ENCODE results near the gene OPCML.

Gene OPCML

DNA sequence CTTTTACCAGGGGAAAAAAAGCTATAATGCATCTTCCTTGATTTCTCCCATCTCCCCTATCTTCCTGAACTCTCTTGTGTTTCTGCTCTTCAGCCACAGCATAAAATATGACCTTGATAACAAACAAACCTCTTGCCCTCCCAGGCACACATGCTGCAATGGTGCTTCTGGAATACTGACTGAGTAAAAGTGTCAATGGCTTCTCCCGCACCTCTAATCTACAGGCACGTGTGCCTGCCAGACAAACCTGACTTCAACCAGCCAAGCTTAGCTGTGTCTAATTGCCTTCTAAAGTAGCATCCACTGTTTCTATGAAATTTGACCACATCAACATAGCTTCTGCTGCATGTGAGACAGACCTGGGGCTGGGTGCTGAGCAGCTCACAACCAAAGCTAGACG lies 12.7 kb downstream of the OPCML start:
- H3K27me3 ChIP-seq (ENCODE audit: insufficient read depth, poor library complexity, severe bottlenecking) = no peaks in the 10 kb centered on the region
- no peak overlapping the region for H3K27ac ChIP-seq (replicated peaks)
- no peak for DNase-seq (ENCODE audit: low read depth in 1 of 2, low spot score in 1 of 2)
- TF ChIP-seq POLR2AphosphoS5 (IDR thresholded peaks at IDR 0.05; ENCODE audit: low read depth) (no peak), GABPA (IDR thresholded peaks at IDR 0.05; ENCODE audit: low read depth) (no peak), SPI1 (IDR thresholded peaks at IDR 0.05; ENCODE audit: borderline replicate concordance, low read depth) (no peak)
- TF ChIP-seq, protein P1, sequence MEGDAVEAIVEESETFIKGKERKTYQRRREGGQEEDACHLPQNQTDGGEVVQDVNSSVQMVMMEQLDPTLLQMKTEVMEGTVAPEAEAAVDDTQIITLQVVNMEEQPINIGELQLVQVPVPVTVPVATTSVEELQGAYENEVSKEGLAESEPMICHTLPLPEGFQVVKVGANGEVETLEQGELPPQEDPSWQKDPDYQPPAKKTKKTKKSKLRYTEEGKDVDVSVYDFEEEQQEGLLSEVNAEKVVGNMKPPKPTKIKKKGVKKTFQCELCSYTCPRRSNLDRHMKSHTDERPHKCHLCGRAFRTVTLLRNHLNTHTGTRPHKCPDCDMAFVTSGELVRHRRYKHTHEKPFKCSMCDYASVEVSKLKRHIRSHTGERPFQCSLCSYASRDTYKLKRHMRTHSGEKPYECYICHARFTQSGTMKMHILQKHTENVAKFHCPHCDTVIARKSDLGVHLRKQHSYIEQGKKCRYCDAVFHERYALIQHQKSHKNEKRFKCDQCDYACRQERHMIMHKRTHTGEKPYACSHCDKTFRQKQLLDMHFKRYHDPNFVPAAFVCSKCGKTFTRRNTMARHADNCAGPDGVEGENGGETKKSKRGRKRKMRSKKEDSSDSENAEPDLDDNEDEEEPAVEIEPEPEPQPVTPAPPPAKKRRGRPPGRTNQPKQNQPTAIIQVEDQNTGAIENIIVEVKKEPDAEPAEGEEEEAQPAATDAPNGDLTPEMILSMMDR (IDR thresholded peaks at IDR 0.05; ENCODE audit: insufficient read depth, low read length) = no peak
- TF ChIP-seq, protein P2, sequence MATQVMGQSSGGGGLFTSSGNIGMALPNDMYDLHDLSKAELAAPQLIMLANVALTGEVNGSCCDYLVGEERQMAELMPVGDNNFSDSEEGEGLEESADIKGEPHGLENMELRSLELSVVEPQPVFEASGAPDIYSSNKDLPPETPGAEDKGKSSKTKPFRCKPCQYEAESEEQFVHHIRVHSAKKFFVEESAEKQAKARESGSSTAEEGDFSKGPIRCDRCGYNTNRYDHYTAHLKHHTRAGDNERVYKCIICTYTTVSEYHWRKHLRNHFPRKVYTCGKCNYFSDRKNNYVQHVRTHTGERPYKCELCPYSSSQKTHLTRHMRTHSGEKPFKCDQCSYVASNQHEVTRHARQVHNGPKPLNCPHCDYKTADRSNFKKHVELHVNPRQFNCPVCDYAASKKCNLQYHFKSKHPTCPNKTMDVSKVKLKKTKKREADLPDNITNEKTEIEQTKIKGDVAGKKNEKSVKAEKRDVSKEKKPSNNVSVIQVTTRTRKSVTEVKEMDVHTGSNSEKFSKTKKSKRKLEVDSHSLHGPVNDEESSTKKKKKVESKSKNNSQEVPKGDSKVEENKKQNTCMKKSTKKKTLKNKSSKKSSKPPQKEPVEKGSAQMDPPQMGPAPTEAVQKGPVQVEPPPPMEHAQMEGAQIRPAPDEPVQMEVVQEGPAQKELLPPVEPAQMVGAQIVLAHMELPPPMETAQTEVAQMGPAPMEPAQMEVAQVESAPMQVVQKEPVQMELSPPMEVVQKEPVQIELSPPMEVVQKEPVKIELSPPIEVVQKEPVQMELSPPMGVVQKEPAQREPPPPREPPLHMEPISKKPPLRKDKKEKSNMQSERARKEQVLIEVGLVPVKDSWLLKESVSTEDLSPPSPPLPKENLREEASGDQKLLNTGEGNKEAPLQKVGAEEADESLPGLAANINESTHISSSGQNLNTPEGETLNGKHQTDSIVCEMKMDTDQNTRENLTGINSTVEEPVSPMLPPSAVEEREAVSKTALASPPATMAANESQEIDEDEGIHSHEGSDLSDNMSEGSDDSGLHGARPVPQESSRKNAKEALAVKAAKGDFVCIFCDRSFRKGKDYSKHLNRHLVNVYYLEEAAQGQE (IDR thresholded peaks at IDR 0.05; ENCODE audit: insufficient replicate concordance, low read depth) = no peak
- no peak overlapping the region for H3K4me3 ChIP-seq (replicated peaks; ENCODE audit: insufficient read depth, low read length)

DNA sequence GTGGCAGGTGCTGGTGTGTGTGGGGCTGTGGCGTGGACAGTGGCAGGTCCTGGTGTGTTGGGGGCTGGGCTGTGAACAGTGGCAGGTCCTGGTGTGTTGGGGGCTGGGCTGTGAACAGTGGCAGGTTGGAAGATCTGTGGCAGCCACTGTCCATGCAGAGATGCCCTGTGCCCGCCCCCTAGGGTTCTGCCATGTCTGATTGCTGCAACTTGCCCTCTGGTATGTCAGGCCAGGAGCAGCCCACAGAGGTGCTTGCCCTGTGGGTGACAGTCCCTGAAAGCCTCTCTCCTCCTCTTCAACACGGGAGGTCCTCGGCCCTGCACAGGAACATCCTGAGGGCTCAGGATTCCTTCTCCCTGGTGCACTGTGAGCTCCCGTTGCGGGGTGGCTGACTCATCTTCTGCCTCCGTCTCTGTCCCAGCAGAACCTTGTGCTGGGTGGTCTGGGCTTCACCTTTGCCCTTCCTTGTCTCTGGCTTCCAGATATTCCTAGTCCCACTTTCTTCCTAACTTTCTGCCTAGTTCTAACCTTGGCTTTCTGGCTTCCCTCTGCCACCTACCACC lies 13.5 kb downstream of the OPCML start:
- TF ChIP-seq POLR2AphosphoS5 (IDR thresholded peaks at IDR 0.05; ENCODE audit: low read depth) (no peak), SPI1 (IDR thresholded peaks at IDR 0.05; ENCODE audit: borderline replicate concordance, low read depth) (no peak), GABPA (IDR thresholded peaks at IDR 0.05; ENCODE audit: low read depth) (no peak)
- TF ChIP-seq, protein P2 (IDR thresholded peaks at IDR 0.05; ENCODE audit: insufficient replicate concordance, low read depth) = no peak
- TF ChIP-seq, protein P1 (IDR thresholded peaks at IDR 0.05; ENCODE audit: insufficient read depth, low read length) = no peak
- Histone ChIP-seq H3K27me3 (ENCODE audit: insufficient read depth, poor library complexity, severe bottlenecking) (no peaks in the 10 kb centered on the region), H3K27ac (replicated peaks) (no peak overlapping the region), H3K4me3 (replicated peaks; ENCODE audit: insufficient read depth, low read length) (no peak overlapping the region)
- DNase-seq (ENCODE audit: low read depth in 1 of 2, low spot score in 1 of 2) = no peak

DNA sequence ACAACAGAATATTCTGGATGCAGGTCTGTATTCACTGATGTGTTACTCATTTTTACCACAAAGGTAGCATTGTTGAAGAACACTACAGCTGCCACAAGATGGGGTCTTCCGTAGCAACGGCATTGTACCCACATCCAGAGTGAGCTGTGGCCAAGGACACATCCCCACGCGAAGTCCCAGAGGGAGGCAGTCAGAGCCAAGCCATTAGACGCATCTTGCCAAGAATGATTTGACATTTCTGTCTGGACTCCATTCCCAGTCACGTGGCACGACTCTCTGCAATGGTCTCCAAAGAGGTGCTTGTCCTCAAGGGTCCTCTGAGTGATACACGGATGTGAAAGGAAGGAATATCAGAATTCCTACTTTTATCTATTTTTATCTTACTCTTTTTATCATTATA lies 15.5 kb downstream of the OPCML start:
- Histone ChIP-seq H3K27me3 (ENCODE audit: insufficient read depth, poor library complexity, severe bottlenecking) (no peaks in the 10 kb centered on the region), H3K27ac (replicated peaks) (no peak overlapping the region), H3K4me3 (replicated peaks; ENCODE audit: insufficient read depth, low read length) (no peak overlapping the region)
- no peak for DNase-seq (ENCODE audit: low read depth in 1 of 2, low spot score in 1 of 2)
- no peak for TF ChIP-seq POLR2AphosphoS5 (IDR thresholded peaks at IDR 0.05; ENCODE audit: low read depth)
- no peak for TF ChIP-seq GABPA (IDR thresholded peaks at IDR 0.05; ENCODE audit: low read depth)
- TF ChIP-seq, protein P1 (IDR thresholded peaks at IDR 0.05; ENCODE audit: insufficient read depth, low read length) = no peak
- no peak for TF ChIP-seq SPI1 (IDR thresholded peaks at IDR 0.05; ENCODE audit: borderline replicate concordance, low read depth)
- TF ChIP-seq, protein P2 (IDR thresholded peaks at IDR 0.05; ENCODE audit: insufficient replicate concordance, low read depth) = no peak

Measured in HL-60 (cell line).